ENCODE data around the gene LRRN4.

LRRN4 gene

GRCh38 chr20:6094063-6094462, 40.2 kb upstream of the LRRN4 start:
- no peaks in the 10 kb centered on the region for H3K9me3 ChIP-seq (ENCODE audit: control extremely low read depth in 1 of 5, control insufficient read depth in 4 of 5, insufficient read depth in 2 of 5, low read depth in 1 of 5, low read length in 4 of 5)
- peak; percentile 21 to 90 (median 83) for DNase-seq
- H3K4me1 ChIP-seq (ENCODE audit: control extremely low read depth in 1 of 4, control insufficient read depth in 4 of 4, insufficient read depth in 4 of 4, low read length in 3 of 4): peaks cover 0 to 15% (median 7%) of the 10 kb centered on the region in 4 experiments
- H3K4me3 ChIP-seq (ENCODE audit: control insufficient read depth in 1 of 7, extremely low read depth in 1 of 7, insufficient read depth in 4 of 7, low read depth in 2 of 7, low read length in 6 of 7): no peak overlapping the region
- WGBS (ENCODE audit: insufficient coverage): 0% methylated on average over 2 of the region's 3 CpGs
- peak overlapping the region; percentile 26 to 73 for H3K27ac ChIP-seq (ENCODE audit: insufficient read depth in 1 of 2, low read depth in 1 of 2, low read length in 2 of 2, poor library complexity in 1 of 2, severe bottlenecking in 2 of 2)
- H3K36me3 ChIP-seq (ENCODE audit: control insufficient read depth in 4 of 4, insufficient read depth in 4 of 4, low read length in 3 of 4): peaks cover 0 to 5% (median 0%) of the 10 kb centered on the region in 4 experiments
- ChIA-PET CTCF (no interaction called here), POLR2A (no interaction called here)
- H3K27me3 ChIP-seq (replicated peaks in 2 of 5; ENCODE audit: control insufficient read depth in 4 of 5, insufficient read depth in 5 of 5, low read length in 4 of 5): no peaks in the 10 kb centered on the region

GRCh38 chr20:6091661-6092060, 37.8 kb upstream of the LRRN4 start:
- WGBS (ENCODE audit: insufficient coverage): 91% methylated on average over 8 of the region's 8 CpGs
- Histone ChIP-seq H3K9me3 (ENCODE audit: control extremely low read depth in 1 of 5, control insufficient read depth in 4 of 5, insufficient read depth in 2 of 5, low read depth in 1 of 5, low read length in 4 of 5) (peaks cover 0 to 1% (median 0%) of the 10 kb centered on the region in 5 experiments), H3K36me3 (ENCODE audit: control insufficient read depth in 4 of 4, insufficient read depth in 4 of 4, low read length in 3 of 4) (peaks cover 0 to 9% (median 3%) of the 10 kb centered on the region in 4 experiments), H3K27ac (ENCODE audit: insufficient read depth in 1 of 2, low read depth in 1 of 2, low read length in 2 of 2, poor library complexity in 1 of 2, severe bottlenecking in 2 of 2) (peak overlapping the region in 1 of 2 experiments; percentile 73), H3K27me3 (replicated peaks in 2 of 5; ENCODE audit: control insufficient read depth in 4 of 5, insufficient read depth in 5 of 5, low read length in 4 of 5) (no peaks in the 10 kb centered on the region), H3K4me1 (ENCODE audit: control extremely low read depth in 1 of 4, control insufficient read depth in 4 of 4, insufficient read depth in 4 of 4, low read length in 3 of 4) (peaks cover 0 to 15% (median 7%) of the 10 kb centered on the region in 4 experiments), H3K4me3 (ENCODE audit: control insufficient read depth in 1 of 7, extremely low read depth in 1 of 7, insufficient read depth in 4 of 7, low read depth in 2 of 7, low read length in 6 of 7) (no peak overlapping the region)
- ChIA-PET POLR2A (no interaction called here), CTCF (interaction anchor here (0.8 kb wide), 1 partner anchor 11 kb away, joined by 3 read pairs; no protein-coding TSS in a partner anchor)
- no peak for DNase-seq

- WGBS (ENCODE audit: insufficient coverage): 100% methylated on average over 1 of the region's 2 CpGs
- Histone ChIP-seq H3K4me1 (ENCODE audit: control extremely low read depth in 1 of 4, control insufficient read depth in 4 of 4, insufficient read depth in 4 of 4, low read length in 3 of 4) (no peaks in the 10 kb centered on the region), H3K27ac (ENCODE audit: insufficient read depth in 1 of 2, low read depth in 1 of 2, low read length in 2 of 2, poor library complexity in 1 of 2, severe bottlenecking in 2 of 2) (no peak overlapping the region), H3K36me3 (ENCODE audit: control insufficient read depth in 4 of 4, insufficient read depth in 4 of 4, low read length in 3 of 4) (peaks cover 0 to 29% (median 13%) of the 10 kb centered on the region in 4 experiments), H3K27me3 (replicated peaks in 2 of 5; ENCODE audit: control insufficient read depth in 4 of 5, insufficient read depth in 5 of 5, low read length in 4 of 5) (no peaks in the 10 kb centered on the region), H3K9me3 (ENCODE audit: control extremely low read depth in 1 of 5, control insufficient read depth in 4 of 5, insufficient read depth in 2 of 5, low read depth in 1 of 5, low read length in 4 of 5) (peaks cover 0 to 3% (median 0%) of the 10 kb centered on the region in 5 experiments), H3K4me3 (ENCODE audit: control insufficient read depth in 1 of 7, extremely low read depth in 1 of 7, insufficient read depth in 4 of 7, low read depth in 2 of 7, low read length in 6 of 7) (no peak overlapping the region)
- no peak for DNase-seq
- POLR2A ChIA-PET: no interaction called here
- CTCF ChIA-PET: no interaction called here
These were observed 33.0 kb upstream of the LRRN4 start for GRCh38 chr20:6086868-6087267.

- WGBS (ENCODE audit: insufficient coverage): 80% methylated on average over 9 of the region's 9 CpGs
- Histone ChIP-seq H3K9me3 (ENCODE audit: control extremely low read depth in 1 of 5, control insufficient read depth in 4 of 5, insufficient read depth in 2 of 5, low read depth in 1 of 5, low read length in 4 of 5) (peaks cover 0 to 3% (median 0%) of the 10 kb centered on the region in 5 experiments), H3K36me3 (ENCODE audit: control insufficient read depth in 4 of 4, insufficient read depth in 4 of 4, low read length in 3 of 4) (peaks cover 0 to 33% (median 13%) of the 10 kb centered on the region in 4 experiments), H3K4me1 (ENCODE audit: control extremely low read depth in 1 of 4, control insufficient read depth in 4 of 4, insufficient read depth in 4 of 4, low read length in 3 of 4) (no peaks in the 10 kb centered on the region), H3K27me3 (replicated peaks in 2 of 5; ENCODE audit: control insufficient read depth in 4 of 5, insufficient read depth in 5 of 5, low read length in 4 of 5) (no peaks in the 10 kb centered on the region), H3K4me3 (ENCODE audit: control insufficient read depth in 1 of 7, extremely low read depth in 1 of 7, insufficient read depth in 4 of 7, low read depth in 2 of 7, low read length in 6 of 7) (no peak overlapping the region), H3K27ac (ENCODE audit: insufficient read depth in 1 of 2, low read depth in 1 of 2, low read length in 2 of 2, poor library complexity in 1 of 2, severe bottlenecking in 2 of 2) (no peak overlapping the region)
- POLR2A ChIA-PET: interaction anchor here (0.5 kb wide), 1 partner anchor 503 kb away, joined by 3 read pairs; no protein-coding TSS in a partner anchor
- CTCF ChIA-PET: interaction anchor here (0.7 to 1.3 kb wide), 2 partner anchors 9 to 908 kb away, joined by 3 to 5 read pairs; no protein-coding TSS in a partner anchor
- DNase-seq: no peak
These were observed 30.1 kb upstream of the LRRN4 start for GRCh38 chr20:6083926-6084325.

- DNase-seq: no peak
- POLR2A ChIA-PET: no interaction called here
- CTCF ChIA-PET: no interaction called here
These were observed 27.4 kb upstream of the LRRN4 start for GRCh38 chr20:6081236-6081635.

GRCh38 chr20:6079016-6079415, 25.2 kb upstream of the LRRN4 start:
- DNase-seq: no peak
- Histone ChIP-seq H3K27ac (ENCODE audit: insufficient read depth in 1 of 2, low read depth in 1 of 2, low read length in 2 of 2, poor library complexity in 1 of 2, severe bottlenecking in 2 of 2) (no peak overlapping the region), H3K27me3 (replicated peaks in 2 of 5; ENCODE audit: control insufficient read depth in 4 of 5, insufficient read depth in 5 of 5, low read length in 4 of 5) (peaks cover 0 to 2% (median 0%) of the 10 kb centered on the region in 5 experiments), H3K4me1 (ENCODE audit: control extremely low read depth in 1 of 4, control insufficient read depth in 4 of 4, insufficient read depth in 4 of 4, low read length in 3 of 4) (peaks cover 0 to 7% (median 3%) of the 10 kb centered on the region in 4 experiments), H3K4me3 (ENCODE audit: control insufficient read depth in 1 of 7, extremely low read depth in 1 of 7, insufficient read depth in 4 of 7, low read depth in 2 of 7, low read length in 6 of 7) (no peak overlapping the region), H3K36me3 (ENCODE audit: control insufficient read depth in 4 of 4, insufficient read depth in 4 of 4, low read length in 3 of 4) (peaks cover 0 to 15% (median 6%) of the 10 kb centered on the region in 4 experiments), H3K9me3 (ENCODE audit: control extremely low read depth in 1 of 5, control insufficient read depth in 4 of 5, insufficient read depth in 2 of 5, low read depth in 1 of 5, low read length in 4 of 5) (no peaks in the 10 kb centered on the region)
- CTCF ChIA-PET: interaction anchor here (0.8 to 3.0 kb wide), 9 partner anchors 10 to 551 kb away, joined by 3 to 11 read pairs (median 3); no protein-coding TSS in a partner anchor
- WGBS (ENCODE audit: insufficient coverage): 100% methylated on average over 1 of the region's 2 CpGs
- POLR2A ChIA-PET: no interaction called here

More at GRCh38 chr20:6081236-6081635, 27.4 kb upstream of the LRRN4 start:
- Histone ChIP-seq H3K4me1 (ENCODE audit: control extremely low read depth in 1 of 4, control insufficient read depth in 4 of 4, insufficient read depth in 4 of 4, low read length in 3 of 4) (no peaks in the 10 kb centered on the region), H3K36me3 (ENCODE audit: control insufficient read depth in 4 of 4, insufficient read depth in 4 of 4, low read length in 3 of 4) (peaks cover 0 to 24% (median 11%) of the 10 kb centered on the region in 4 experiments), H3K9me3 (ENCODE audit: control extremely low read depth in 1 of 5, control insufficient read depth in 4 of 5, insufficient read depth in 2 of 5, low read depth in 1 of 5, low read length in 4 of 5) (no peaks in the 10 kb centered on the region), H3K27me3 (replicated peaks in 2 of 5; ENCODE audit: control insufficient read depth in 4 of 5, insufficient read depth in 5 of 5, low read length in 4 of 5) (peaks cover 0 to 2% (median 0%) of the 10 kb centered on the region in 5 experiments), H3K27ac (ENCODE audit: insufficient read depth in 1 of 2, low read depth in 1 of 2, low read length in 2 of 2, poor library complexity in 1 of 2, severe bottlenecking in 2 of 2) (no peak overlapping the region), H3K4me3 (ENCODE audit: control insufficient read depth in 1 of 7, extremely low read depth in 1 of 7, insufficient read depth in 4 of 7, low read depth in 2 of 7, low read length in 6 of 7) (no peak overlapping the region)
- 90% methylated on average over 2 of the region's 2 CpGs for WGBS (ENCODE audit: insufficient coverage)

GRCh38 chr20:6075428-6076219, 21.8 kb upstream of the LRRN4 start:
- Histone ChIP-seq H3K4me1 (ENCODE audit: control extremely low read depth in 1 of 4, control insufficient read depth in 4 of 4, insufficient read depth in 4 of 4, low read length in 3 of 4) (peaks cover 0 to 12% (median 3%) of the 10 kb centered on the region in 4 experiments), H3K4me3 (ENCODE audit: control insufficient read depth in 1 of 7, extremely low read depth in 1 of 7, insufficient read depth in 4 of 7, low read depth in 2 of 7, low read length in 6 of 7) (no peak overlapping the region), H3K9me3 (ENCODE audit: control extremely low read depth in 1 of 5, control insufficient read depth in 4 of 5, insufficient read depth in 2 of 5, low read depth in 1 of 5, low read length in 4 of 5) (no peaks in the 10 kb centered on the region), H3K27me3 (replicated peaks in 2 of 5; ENCODE audit: control insufficient read depth in 4 of 5, insufficient read depth in 5 of 5, low read length in 4 of 5) (peaks cover 0 to 2% (median 0%) of the 10 kb centered on the region in 5 experiments), H3K36me3 (ENCODE audit: control insufficient read depth in 4 of 4, insufficient read depth in 4 of 4, low read length in 3 of 4) (peaks cover 0 to 10% (median 4%) of the 10 kb centered on the region in 4 experiments), H3K27ac (ENCODE audit: insufficient read depth in 1 of 2, low read depth in 1 of 2, low read length in 2 of 2, poor library complexity in 1 of 2, severe bottlenecking in 2 of 2) (no peak overlapping the region)
- CTCF ChIA-PET: interaction anchor here (0.7 to 3.3 kb wide), 6 partner anchors 8 to 547 kb away, joined by 3 to 20 read pairs (median 4); no protein-coding TSS in a partner anchor
- POLR2A ChIA-PET: no interaction called here
- WGBS (ENCODE audit: insufficient coverage): 81% methylated on average over 5 of the region's 8 CpGs
- DNase-seq: peak in 2 of 3 donors; percentile 48 to 62
